CD4-positive, alpha-beta T cell treated with Interleukin-1 beta for 1 hour (primary cell): ENCODE measurements around the gene TMEM200C.
"Not testable (repeated sequence)": the region's sequence is repeated elsewhere in the genome, so short reads cannot be mapped to it uniquely, and the experiment has no call there.

Source experiments
- DNase-seq, 2 donors: peaks; one replicate each; pipeline ENCODE4 v3.0.0-alpha.2; 2020 to 2022

TMEM200C gene

DNA sequence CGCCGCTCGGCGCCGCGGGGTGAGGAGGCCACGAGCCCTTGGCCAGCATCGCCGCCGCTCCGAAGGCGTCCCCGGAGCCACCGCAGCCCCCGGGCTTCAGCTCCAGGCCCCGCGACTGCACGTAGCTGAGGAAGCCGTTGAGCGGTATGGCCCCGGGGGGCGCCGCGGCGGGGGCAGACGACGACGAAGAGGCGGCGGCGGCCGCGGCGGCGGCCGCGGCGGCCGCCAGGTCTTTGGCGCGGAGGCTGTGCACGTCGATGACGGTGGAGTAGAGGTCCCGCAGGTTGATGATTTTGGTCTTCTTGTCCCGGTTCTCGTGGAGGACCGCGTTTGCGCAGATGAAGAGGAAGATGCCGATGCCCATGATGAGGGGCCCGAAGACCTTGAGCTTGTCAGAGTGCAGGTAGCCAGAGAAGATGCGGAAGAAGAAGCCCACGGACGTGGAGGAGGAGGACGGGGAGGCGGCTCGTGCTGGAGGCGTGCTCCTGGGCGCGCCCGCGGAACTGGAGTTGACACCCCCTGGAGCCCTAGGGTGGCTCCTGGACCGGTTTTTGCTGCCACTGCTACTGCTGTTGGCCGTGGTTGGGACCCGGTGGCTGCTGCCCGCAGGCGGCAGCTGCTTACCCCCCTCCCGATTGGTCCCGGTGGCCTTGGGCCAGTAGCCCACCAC is 4.0 kb downstream of the TMEM200C start:
- no peak for DNase-seq

DNA sequence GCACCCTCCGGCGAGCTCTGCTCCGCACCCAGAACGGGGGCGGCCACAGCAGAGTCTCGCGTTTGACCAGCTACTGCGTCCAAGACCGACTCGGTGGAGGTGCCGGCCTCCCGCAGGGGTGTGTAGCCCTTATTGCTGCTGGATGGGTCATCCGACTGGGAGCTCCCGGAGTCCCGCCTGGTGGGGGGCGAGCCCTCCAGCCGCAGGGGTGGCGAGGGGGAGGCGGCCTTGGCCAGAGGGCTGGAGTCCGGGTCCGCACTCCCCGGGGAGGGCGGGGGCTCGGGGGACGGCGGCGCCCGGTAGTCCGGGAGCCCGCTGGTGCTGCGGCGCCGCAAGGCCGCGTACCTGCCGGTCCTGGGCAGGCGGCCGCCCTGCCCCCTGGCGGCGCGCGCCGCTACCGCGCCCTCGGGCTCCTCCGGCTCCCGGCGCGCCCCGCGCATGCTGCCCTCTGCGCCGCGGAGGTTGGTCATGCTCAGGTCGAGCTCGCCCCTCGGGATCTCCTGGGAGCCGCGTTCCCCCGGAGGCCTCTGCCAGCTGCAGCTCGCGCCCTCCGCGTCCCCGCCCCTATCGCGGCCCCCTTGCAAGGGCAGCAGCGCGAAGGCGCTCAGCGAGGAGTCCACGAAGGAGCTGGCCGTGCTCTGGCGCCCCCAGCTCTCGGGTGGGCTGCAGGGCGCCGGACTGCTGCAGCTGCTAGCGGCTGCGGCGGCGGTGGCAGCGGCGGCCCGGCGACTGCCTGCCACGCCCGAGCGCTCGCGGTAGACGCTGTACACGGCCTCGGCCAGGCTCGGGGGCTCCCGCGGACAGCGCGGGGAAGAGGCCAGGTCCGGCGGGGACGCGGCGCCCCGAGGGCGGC is 4.8 kb downstream of the TMEM200C start:
- DNase-seq: peak in 1 of 2 donors; percentile 6

DNA sequence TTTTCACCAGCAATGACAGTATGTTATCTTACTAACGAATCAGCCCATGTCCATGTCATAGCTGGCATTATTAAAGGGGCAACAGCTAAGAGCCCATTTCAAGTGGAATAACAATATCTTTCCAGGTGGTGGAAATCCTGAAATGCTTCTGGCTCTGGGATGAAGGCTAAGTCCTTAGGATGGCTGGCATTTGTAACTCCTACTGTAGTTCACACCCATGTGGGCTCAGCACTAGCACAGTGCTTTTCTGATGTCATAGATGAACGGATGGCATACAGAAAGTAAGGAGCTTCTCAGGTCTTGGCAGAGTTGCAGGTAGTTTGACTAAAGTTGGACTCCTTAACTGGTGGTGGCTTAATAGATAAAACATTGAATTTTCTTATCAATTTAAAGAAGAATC is 10.0 kb downstream of the TMEM200C start:
- no peak for DNase-seq

DNA sequence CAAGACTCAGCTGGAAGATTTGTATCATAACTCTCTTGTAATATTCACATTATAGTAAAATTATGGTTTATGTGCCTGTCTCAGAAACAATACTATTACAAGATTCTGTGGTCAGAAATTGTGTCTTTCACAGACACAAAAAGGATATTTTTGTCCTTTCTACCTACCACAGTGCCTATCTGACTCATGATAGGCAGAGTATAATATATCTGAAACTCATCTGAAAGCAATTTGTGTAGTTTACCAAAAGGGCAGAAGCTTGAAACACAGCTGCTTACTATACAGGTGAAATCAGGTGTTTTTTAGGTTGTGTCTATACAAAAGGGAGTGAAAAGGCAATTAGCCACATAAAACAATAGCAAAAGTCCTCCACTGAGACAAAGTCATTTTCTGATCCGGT is 10.9 kb downstream of the TMEM200C start:
- no peak for DNase-seq

DNA sequence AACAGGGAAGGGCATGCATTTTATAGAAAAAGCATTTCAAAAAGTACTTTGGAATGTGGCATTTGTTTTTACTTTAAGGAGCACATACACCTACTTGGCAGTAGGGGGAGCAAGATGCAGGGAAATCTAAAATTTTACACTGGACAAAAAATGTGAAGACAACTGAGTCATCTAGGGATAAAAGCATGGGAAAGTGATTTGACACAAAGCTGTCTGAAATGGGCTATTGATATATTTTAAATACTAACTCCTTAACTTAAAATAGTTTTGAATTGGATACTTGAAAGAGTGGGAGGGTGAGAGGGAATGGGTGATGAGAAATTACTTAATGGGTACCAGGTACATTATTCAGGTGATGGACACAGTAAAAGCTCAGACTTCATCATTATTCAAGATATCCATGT is 15.8 kb downstream of the TMEM200C start:
- no peak for DNase-seq

DNA sequence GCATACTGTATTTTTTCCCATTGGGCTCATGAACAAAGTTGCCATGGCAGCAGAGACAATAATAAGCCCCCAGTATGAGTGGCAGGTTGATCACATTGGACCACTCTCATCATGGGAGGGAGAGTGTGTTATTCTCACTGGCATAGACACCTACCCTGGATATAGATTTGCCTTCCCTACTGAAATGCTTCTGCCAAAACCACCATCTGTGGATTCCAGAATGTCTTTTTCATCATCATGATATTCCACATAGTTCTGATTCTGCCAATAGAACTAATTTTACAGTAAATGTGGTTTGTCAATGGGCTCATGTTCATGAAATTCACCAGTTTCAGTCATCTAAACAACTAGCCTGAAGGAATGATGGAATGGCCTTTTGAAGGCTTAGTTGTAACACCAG is 18.4 kb downstream of the TMEM200C start:
- DNase-seq: no peak

DNA sequence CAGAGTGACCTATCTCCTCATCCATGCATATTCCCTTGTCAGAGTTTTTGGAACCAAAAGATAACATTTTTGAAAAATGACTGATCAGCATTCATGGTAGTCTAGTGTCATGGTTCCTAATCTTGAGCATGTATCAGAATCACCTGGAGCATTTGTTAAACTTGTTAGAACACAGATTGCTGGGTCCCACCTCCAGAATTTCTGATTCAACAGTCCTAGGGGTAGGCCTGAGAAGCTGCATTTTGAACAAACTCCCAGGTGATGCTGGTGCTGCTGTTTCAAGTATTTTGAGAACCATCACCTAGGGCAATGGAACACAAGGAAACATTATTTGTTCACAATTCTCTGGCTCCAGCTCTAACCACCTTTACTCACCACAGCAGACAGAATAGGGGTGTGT is 21.0 kb downstream of the TMEM200C start:
- no peak for DNase-seq

DNA sequence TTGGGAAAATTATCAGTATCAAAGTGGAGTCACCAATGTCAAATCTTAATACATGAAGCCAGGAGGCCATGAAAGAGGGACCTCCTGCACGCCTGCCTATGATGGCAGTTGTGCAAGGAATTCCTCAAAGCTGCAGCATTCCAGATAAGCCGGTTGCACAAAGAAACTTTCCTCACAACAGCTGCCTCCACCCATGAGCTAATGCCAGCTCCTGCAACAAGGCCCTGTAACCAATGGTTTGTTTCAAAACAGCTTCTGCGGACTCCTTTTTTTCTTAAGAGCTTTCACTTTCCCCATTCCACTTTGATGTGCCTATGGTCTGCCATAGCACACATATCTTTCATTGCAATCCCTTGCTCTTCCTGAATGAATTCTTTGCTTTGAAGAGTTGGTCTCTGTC is 22.4 kb downstream of the TMEM200C start:
- no peak for DNase-seq

DNA sequence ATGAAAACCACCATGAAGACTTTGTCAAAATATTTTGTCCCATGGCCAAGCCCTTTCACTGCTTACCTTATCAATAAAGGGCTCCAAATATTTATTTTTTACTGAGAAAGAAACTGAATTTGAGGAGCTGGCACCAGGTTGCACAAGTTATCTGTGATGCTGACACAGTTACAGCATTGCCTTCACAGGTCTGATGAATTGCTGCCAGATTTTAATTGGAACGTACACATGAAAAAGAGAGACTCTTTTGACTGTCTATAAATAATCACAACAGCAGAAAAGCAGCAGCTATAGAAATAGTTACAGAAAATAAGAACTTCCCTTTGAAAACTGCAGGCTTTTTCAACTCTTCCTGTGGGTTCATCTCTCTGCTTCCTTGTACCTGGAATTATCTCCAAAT is 23.9 kb downstream of the TMEM200C start:
- no peak for DNase-seq

DNA sequence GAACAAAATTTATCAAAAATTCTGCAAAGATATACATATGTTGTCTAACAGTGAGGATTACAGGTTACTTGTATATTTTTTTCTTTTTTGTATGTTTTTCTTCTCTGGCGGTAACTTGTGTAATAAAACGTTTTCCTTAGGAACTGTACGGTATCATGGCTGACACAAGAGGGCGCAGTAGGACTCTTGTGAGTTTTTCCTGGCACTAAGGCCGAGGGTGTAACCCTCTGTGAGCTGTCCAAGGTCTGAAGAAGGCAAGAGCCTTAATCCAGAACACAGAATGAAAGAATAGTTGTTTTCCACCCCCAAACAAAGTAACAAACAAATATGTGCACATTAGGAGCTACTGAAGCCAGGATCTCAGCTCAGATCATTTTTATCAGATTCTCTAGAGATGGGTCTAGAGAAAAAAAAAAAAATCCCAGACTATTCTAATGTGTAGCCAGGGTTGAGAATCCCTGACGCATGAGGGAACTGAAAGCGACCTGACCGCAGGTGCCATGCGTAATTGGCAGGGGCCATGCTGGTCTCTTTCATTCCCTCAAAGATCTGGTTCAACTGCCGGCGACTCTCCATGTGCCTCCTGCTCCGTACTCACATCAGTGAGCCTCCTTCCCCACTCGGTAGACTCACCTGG is 27.0 kb downstream of the TMEM200C start:
- DNase-seq: peak in 1 of 2 donors; percentile 5

DNA sequence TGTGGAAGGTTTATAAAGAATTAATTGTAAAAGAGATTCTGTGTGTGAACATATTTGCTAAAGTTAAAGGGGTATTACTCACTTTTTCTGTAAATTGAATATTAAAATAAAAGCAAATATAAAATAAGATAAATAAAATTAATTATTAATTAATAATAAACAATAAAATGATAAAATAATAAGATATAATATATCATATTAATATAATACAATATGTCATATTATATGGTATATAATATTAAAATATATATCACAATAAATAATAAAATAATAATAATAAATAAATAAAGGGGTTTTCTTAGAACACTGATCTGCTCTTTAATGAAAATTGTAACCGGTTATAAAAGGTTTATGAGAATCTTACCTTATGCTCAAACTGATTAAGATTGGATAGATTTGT is 29.8 kb downstream of the TMEM200C start:
- DNase-seq: no peak

DNA sequence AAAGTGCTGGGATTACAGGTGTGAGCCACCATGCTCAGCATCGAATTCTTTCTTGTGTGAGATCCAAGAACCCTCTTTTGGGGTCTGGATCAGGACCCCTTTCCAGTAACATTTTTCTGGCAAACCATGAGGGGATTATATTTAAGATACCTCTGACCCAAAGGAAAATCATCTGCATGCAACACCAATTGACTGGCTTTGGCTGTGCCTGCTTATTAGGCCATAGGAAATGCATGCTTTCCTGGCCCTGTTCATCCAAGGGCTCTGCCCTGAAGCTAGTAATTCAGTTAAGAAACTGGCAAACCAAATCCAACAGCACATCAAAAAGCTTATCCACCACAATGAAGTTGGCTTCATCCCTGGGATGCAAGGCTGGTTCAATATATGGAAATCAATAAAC is 33.2 kb downstream of the TMEM200C start:
- DNase-seq: not testable (repeated sequence)

DNA sequence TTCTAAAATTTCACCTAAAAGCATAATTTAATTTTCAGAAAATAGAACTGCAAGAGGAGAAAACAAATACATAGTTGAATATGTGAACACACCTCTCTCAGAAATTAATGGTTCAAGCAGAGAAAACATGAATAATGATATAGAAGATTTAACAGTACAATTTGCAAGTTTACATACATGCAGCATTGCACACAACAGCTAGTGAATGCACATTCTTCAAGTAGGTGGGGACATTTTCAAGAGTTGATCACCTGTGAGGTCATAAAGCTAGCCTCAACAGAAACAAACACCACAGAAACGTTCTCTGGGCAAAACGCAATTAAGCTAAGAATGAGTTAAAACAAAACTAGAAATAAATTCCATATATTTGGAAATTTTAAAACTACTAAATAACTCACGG is 38.1 kb downstream of the TMEM200C start:
- no peak for DNase-seq

DNA sequence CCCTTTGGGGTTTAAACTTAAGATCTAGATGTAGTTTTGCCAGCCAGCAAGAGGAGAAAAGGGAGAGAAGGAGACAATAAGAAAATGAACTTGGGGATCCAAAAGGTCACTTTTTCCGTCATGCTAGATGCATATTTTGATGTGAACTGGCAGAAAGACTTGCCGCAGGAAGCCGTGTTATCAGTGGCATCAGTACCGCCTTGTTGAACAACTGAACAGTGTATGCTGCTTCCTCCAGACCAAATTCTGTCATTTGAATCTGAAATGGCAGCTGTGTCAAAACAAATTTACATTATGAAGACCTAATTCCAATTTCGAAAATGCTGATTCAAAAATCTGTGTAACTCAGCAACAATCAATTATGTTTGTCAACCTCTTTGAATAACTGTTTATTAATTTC is 42.1 kb downstream of the TMEM200C start:
- no peak for DNase-seq

DNA sequence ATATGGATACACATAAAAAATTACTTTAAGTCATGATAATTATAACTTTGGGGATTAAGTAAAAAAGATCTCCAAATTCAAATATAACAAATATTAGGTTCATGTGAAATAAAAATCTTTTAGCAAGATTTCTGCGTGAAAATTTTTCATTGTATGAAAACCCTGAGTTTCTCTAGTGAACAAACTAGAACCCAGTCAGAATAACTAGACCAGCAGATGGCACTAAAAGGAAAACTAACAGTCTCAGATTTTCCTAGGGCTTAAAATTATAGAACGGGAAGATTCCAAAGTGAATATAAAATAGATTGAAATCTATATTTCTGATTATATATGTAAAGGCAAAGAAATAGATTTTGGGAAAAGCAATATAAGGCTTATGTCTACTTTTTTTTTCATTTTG is 43.3 kb downstream of the TMEM200C start:
- DNase-seq: no peak

DNA sequence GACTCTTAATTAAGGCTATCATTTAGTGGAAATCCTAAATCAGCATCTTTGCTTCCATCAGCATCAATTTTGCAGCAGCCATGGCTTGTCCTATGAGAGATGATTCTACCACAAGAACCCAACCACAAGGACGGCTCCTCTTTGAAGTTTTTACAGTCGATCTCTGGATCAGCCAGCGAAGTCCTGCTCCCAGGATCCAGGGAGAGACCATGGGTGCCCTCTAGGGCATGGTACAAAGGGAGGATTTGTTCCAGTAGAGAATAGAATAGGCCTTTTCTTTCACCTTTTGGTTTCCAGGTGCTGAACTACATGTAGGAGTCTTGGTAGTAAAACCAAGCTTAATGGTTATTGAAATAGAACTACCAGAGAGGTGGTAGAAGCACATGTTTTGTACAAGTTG is 52.7 kb downstream of the TMEM200C start:
- no peak for DNase-seq

DNA sequence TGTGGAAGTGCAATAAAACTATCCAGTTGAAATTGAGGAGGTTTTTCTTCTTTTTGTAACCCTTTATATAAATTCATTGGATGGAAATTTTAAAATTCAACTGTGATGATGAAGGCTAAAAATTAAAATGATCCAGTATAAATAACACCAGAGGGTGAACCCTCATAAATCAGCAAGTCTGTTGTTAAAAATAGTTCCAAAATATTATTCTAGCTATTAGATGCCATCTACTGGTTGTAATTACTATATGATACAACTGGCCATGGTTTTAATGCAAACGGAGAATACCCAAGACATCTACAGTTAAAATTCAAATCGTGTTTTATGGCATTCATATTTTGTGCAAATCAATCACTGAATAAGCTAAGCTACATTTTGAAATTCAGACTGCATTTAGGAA is 53.8 kb downstream of the TMEM200C start:
- DNase-seq: no peak

DNA sequence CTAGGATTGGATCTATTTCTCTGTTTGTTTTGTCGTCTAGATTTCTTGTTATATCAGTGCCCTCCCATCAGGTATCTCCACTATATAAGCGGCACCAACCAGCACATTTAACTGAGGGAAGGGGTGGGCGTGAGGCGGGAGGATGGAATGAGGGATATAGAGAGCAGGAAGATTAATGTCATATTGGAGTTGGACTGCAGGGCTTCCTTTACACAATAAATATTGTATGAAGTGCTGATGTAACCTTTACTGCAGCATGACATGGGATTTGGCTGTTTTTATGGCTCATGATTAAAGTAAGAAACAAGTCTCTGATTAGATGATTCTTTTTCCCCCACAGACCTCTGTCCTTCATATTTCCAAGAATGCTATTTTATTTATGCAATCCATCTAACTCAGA is 54.8 kb downstream of the TMEM200C start:
- DNase-seq: no peak

DNA sequence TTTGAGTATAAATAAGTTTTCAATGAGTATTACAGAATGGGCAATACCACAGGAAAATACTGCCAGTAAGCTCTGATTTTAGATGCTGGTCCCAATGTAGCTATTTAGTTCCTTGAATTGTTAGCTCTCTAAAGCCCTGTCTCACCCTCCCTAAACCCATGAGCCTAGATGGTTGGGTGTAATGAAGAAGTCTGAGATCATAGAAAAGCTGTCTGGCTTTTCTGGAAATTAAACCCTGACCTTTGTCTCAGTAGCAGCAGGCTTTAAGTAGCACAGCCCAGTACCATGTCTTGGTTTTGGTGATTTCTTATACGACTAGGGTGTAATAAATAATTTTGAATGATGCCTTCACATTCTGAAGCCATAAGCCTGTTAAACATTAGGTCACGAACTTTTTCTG is 55.3 kb downstream of the TMEM200C start:
- no peak for DNase-seq

DNA sequence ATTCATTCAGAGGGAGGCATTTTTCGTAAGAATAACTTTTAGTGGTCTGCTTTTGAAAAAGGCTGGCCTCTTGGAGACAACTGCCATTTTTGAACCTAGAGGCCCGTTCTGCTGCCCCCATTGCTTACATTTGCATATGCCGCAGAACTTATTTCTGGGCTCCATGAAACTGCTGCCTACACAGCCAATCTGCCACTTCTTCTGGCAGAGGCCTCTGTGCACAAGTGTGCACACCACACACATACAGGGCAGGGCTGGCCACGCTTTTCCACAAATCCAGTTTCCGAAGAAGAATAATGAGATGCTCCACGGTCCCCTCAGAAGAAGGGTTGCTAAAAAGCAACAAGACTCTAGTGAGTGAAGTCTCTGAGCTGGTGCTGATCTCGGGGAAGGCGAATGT is 56.2 kb downstream of the TMEM200C start:
- DNase-seq: no peak
